Putamen (tissue), 1 donor: ENCODE data around the gene NKX6-2.
"Not testable (repeated sequence)": the region's sequence is repeated elsewhere in the genome, so short reads cannot be mapped to it uniquely, and the experiment has no call there.

Experiments used
- DNase-seq: peaks from one replicate; pipeline ENCODE4 v3.0.0-alpha.2; 2016; ENCODE audit warnings: low spot score

The NKX6-2 gene

GRCh38 chr10:132785723-132786475, at the start of gene NKX6-2:
NKX6-2 (minus strand) TSS chr10:132786147; CDS start chr10:132785948, 199 bp downstream.
- peak; percentile 64 for DNase-seq

DNA sequence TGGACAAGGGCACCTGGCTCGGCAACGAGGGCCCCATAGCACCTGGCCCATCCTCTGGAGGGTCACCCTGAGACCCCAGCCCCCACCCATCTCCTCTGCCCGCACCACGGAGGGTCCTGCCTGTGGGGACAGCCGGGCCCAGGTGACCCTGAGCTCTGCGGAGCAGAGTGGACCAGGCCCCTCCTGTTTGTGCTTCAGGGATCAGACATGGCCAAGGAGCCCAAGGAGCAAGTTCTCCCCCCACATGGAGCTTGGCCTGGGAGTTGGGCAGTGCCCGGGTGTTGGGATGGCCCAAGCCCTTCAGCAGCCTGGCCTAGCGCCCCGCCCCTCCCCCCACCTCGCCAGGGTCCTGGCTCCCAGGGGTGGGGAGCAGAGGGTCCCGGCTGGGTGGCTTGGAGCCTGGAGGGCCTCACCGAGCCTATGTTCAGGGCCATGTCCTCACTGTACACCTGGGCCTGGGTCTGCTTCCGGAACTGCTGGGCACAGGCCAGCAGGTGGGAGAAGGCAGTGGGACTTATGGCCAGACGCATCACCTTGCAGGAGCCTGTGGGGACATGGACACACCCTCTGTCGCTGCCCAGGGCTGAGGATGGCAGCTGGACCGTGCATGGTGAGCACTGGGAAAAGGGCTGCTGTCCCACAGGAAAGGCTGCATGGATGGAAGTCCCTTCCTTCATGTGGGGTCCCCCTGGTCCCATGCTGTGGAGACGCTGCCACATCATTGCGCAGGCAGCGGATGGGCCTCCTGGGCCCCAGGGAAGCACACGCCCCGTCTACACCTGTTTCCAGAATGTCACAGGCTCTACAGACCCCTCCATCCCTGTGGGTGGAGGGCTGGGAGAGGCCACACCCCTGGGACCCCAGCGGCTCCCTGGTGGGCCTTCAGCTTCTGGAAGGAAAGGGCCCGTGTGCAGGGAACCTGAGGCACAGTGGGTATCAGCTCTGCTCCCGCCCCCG, 49.2 kb upstream of the NKX6-2 start:
- no peak for DNase-seq

DNA sequence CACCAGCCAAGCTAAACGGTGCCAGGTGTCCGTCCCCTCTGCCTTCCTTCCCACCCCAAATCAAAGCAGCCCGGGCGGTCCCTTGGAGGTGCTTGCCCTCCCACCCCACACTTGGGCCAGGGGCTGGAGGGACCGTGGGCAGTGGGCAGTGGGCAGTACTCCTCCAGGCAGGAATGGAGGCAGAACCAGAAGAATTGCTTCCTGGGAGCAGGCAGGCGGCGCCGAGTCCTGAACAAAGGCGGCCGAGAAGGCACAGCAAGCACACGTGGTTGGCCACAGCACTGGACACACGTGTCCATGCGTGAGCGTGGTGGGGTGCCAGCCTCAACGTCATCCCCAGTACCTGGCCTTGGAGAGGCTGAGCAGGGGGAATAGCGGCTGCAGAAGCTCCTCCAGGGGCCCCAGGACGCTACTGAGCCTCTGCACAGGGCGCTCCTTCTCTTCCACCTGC, 48.4 kb upstream of the NKX6-2 start:
- DNase-seq, result no peak

- no peak for DNase-seq
Observed at GRCh38 chr10:132833421-132834111, 47.6 kb upstream of the NKX6-2 start.

DNA sequence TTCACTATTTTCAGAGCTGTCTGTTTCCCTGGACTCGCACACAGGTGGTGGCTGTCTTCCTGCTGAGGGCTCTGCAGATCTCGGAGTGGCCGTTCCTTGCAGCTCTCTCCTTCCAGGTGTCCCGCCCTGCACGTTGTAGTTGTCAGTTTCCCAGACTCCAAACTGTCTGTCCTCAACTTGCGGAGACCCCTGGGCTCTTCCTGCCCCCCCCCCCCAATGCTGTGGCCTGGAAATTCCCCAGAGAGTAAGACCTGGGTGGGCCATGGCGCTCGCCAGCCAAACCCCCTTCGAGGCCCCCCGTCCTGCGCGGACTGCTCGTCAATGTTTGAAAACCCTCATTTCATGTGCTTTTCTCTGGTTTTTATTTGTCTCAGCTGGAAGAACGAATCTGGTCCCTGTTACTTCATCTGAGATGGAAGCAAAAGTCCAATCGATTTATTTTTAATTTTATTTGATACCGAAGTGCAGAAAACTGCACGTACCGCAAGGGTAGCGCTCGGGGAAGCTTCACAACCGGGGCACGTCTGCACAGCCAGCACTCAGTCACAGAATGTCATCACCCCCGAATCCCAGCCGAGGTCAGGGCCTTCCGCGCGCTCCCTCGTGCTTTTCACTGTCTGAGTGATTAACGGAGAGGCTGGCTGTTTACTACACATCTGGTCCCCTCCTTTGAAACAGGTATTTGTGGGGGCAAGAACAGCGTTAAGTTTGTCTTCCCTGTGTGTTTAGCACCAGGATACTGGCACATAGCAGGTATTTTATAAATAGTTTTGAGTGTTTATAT, 46.4 kb upstream of the NKX6-2 start:
- DNase-seq, result no peak

- no peak for DNase-seq
Observed at GRCh38 chr10:132829403-132829802, 43.5 kb upstream of the NKX6-2 start.

GRCh38 chr10:132828681-132829080, 42.7 kb upstream of the NKX6-2 start:
- no peak for DNase-seq

- DNase-seq, result no peak
Observed at GRCh38 chr10:132827861-132828539, 42.1 kb upstream of the NKX6-2 start.

- no peak for DNase-seq
Observed at GRCh38 chr10:132827423-132827789, 41.5 kb upstream of the NKX6-2 start.

GRCh38 chr10:132826524-132827422, 40.8 kb upstream of the NKX6-2 start:
- no peak for DNase-seq

DNA sequence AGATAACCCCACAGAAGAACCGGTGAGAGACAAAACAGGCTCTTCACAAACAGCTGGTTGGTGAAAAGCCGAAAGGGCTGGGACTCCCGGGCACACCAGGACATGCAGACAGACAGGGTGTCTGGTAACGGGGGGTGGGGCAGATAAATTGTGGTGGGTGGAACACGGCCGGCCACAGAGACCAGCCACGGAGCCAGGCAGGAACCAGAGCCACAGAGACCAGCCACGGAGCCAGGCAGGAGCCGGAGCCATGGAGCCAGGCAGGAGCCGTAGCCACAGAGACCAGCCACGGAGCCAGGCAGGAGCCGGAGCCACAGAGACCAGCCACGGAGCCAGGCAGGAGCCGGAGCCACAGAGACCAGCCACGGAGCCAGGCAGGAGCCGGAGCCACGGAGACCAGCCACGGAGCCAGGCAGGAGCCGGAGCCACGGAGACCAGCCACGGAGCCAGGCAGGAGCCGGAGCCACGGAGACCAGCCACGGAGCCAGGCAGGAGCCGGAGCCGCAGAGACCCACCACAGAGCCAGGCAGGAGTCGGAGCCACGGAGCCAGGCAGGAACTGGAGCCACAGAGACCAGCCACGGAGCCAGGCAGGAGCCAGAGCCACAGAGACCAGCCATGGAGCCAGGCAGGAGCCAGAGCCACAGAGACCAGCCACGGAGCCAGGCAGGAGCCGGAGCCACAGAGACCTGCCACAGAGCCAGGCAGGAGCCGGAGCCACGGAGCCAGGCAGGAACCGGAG, 40.0 kb upstream of the NKX6-2 start:
- not testable (repeated sequence) for DNase-seq

DNA sequence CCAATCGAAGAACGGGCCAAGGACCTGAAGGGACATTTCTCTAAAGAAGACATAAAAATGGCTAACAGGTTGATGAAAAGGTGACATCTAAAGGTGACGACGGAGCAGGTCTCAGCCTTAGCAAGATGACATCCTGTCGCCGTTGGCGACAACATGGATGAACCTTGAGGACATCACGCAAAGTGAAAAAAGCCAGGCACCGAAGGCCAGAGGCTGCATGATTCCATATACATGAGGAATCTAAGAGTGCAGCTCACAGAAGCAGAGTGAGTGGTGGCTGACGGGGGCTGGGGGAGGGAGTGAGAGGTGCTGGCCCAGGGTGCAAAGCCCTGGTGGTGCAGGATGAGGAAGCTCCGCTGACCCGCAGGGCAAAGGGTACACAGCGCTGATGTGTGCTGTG, 34.1 kb upstream of the NKX6-2 start:
- no peak for DNase-seq

GRCh38 chr10:132817701-132818211, 31.8 kb upstream of the NKX6-2 start:
- DNase-seq, result no peak

- no peak for DNase-seq
Observed at GRCh38 chr10:132816718-132817117, 30.8 kb upstream of the NKX6-2 start.

DNA sequence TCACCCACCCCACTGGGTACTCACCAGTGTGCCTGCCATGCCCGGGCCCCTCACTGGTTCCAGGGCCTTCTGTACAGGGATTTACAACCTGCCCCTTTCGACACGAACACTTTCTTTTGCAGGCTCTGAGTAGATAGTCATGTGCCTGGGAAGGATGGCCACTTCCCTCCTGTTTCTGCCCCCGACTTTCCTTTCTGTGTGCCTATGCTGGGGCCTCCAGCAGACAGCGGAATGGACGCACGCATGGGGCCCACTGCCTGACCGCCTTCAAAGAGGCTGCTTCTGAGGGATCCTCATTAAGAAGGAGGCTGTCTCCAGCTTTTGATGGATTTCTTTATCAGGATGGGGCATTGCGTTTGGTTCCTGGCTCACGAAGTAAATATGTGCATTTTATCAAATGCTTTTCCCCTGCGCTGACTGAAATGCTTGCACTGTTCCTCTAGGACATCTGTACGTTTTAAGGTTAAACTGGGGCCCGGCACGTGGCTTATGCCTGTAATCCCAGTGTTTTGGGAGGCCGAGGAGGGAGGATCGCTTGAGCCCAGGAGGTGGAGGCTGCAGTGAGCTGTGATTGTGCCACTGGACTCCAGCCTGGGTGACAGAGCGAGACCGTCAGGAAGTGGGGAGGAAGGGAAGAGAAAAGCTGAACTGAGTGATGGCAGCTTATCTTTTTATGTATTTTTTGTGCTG, 29.4 kb upstream of the NKX6-2 start:
- no peak for DNase-seq

DNA sequence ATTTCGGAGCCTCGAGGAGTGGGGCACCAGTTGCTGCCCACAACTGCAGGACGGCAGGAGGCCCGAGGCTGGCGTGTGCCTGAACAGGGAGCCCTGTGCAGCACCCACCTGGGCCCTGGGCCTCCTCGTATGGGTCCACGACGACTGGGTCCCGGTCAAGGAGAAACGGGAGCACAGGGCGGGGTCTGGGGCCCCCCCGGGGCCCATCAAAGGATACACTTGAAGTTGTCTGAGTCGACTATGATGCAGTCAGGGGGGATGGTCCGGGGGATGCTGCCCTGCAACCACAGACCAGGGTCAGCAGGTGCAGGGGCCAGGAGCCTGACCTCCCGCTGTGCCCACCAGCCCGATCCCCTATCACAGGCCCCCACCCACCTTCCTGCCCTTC, 28.5 kb upstream of the NKX6-2 start:
- no peak for DNase-seq

DNA sequence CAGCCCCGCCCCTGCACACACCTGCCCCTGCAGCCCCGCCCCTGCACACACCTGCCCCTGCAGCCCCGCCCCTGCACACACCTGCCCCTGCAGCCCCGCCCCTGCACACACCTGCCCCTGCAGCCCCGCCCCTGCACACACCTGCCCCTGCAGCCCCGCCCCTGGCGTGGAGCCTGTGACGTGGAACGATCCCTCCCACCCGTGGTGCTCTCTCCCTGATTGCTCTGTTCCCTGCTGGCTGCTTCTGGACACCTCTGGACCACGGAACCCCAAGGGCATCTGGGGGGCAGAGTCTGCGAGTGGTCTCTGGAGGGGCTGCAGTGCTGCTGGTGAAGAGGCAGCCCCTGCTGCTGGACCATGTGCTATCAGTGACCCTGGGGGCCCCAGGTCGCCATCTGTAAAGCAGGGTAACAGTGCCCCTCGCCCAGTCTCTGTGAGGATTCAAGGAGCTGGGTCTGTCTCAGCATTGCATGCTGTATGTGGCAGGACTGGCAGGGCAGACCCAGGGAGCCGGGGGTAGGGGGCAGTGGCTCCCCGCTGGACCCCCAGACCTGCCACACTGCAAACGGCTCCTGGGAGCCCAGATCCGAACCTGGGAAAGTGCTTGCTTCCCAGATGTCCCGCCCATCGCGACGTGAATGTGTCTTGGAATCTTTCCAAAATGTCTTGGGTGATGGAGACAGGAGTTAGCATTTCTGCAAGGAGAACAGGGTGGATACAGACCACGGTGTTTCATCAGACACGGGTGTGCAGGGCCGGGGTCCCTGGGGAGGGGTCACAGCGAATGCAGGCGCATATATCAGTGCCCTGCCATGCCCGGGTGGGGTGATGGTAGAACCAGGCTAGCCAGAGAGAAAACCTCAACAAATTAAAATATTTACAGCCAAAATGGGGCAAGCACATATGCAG, 27.9 kb upstream of the NKX6-2 start:
- no peak for DNase-seq
